ENCODE data around the gene UNC45B. TPM values are rescaled to one million over a fixed set of nuclear protein-coding genes. Genes with fewer than 3 reads are reported as not detected.

UNC45B gene
- total and polyA plus RNA-seq, 2 of the 8 experiments (the other 6 are each of a cell fraction or from before 2014, with no cell fraction given), result 0.06 to 0.15 TPM

DNA sequence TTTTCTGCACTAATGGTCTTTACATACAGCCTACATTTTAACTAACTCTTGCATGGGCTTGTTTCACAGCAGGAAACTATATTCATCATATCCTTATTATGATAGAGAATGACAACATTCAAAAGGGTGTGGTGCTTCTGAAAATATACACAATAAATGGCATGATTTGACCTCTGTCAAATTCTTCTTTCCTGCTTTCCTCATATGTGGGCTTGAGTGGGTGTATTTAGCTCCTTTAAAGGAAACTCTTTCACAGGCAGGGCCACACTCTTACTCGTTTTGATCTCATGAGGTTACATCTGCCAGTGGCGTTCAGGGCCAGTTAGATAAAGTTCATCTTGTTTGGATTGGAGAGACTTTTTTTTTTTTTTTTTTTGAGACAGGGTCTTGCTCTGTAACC lies 40.5 kb downstream of the UNC45B start:
- Histone ChIP-seq H3K4me2 (ENCODE audit: insufficient read depth in 1 of 2, low read depth in 2 of 2, low read length in 2 of 2) (no peak overlapping the region), H3K4me1 (replicated peaks in 1 of 4; ENCODE audit: control insufficient read depth in 3 of 4, insufficient read depth in 4 of 4, low read length in 3 of 4) (no peaks in the 10 kb centered on the region), H2BK5ac (ENCODE audit: low read depth, low read length) (no peak overlapping the region), H3K4me3 (ENCODE audit: extremely low read depth in 1 of 4, insufficient read depth in 2 of 4, low read depth in 3 of 4, low read length in 4 of 4) (no peak overlapping the region), H3K27me3 (replicated peaks in 1 of 4; ENCODE audit: control insufficient read depth in 3 of 4, extremely low read depth in 1 of 4, insufficient read depth in 3 of 4, low read length in 3 of 4) (no peaks in the 10 kb centered on the region), H3K18ac (ENCODE audit: extremely low read depth, low read length) (no peak overlapping the region), H3K79me2 (ENCODE audit: control insufficient read depth in 1 of 2, insufficient read depth in 2 of 2, low read length in 2 of 2) (no peaks in the 10 kb centered on the region), H3K4ac (replicated peaks; ENCODE audit: insufficient read length, low read depth, low read length) (no peak overlapping the region), H4K8ac (ENCODE audit: extremely low read depth, insufficient read depth, low read length) (no peak overlapping the region), H3K27ac (ENCODE audit: low read depth, low read length) (no peak overlapping the region), H4K20me1 (replicated peaks in 1 of 2; ENCODE audit: control insufficient read depth in 1 of 2, insufficient read depth in 2 of 2, low read length in 2 of 2) (no peaks in the 10 kb centered on the region), H3K79me1 (ENCODE audit: low read depth, low read length) (no peaks in the 10 kb centered on the region), H4K91ac (replicated peaks; ENCODE audit: insufficient read length, low read length) (no peak overlapping the region), H2BK12ac (ENCODE audit: low read depth, low read length) (no peak overlapping the region), H3K9ac (replicated peaks in 1 of 4; ENCODE audit: extremely low read depth in 1 of 4, low read depth in 3 of 4, low read length in 3 of 4) (no peak overlapping the region), H3K23me2 (ENCODE audit: low read depth, low read length) (no peaks in the 10 kb centered on the region), H3K36me3 (ENCODE audit: control insufficient read depth in 2 of 4, insufficient read depth in 4 of 4, low read length in 3 of 4) (no peaks in the 10 kb centered on the region), H3K23ac (ENCODE audit: insufficient read length) (no peak overlapping the region), H3K56ac (replicated peaks; ENCODE audit: insufficient read length, low read depth, low read length) (no peak overlapping the region), H2AK5ac (ENCODE audit: low read depth, low read length) (no peak overlapping the region), H4K5ac (ENCODE audit: insufficient read length, low read depth, low read length) (no peak overlapping the region), H3K9me3 (ENCODE audit: insufficient read depth in 2 of 2, low read depth in 1 of 2, low read length in 1 of 2) (no peaks in the 10 kb centered on the region), H2BK20ac (ENCODE audit: low read length) (no peak overlapping the region), H3K14ac (ENCODE audit: insufficient read length) (no peak overlapping the region), H2BK120ac (replicated peaks; ENCODE audit: low read depth, low read length) (no peak overlapping the region), H2BK15ac (ENCODE audit: low read length) (no peak overlapping the region), H2AFZ (ENCODE audit: low read length) (no peak overlapping the region)
- WGBS, 2 experiments (ENCODE audit: extremely low coverage in 1 of 2, insufficient coverage in 1 of 2, insufficient read length in 1 of 2, insufficient replicate concordance in 2 of 2, low coverage in 1 of 2, low lambda C conversion rate in 2 of 2, missing lambda C conversion rate in 1 of 2), result 77% methylated on average over 2 of the region's 2 CpGs; no CpG with 5 or more reads in 1 of the 2 experiments
- POLR2A ChIA-PET (ENCODE audit: partially characterized antibody), result no interaction called here
- DNase-seq (ENCODE audit: low read depth in 1 of 2, low spot score in 2 of 2) (no peak), FAIRE-seq (no peak)
- CTCF ChIA-PET (ENCODE audit: partially characterized antibody), result interaction anchor here (0.6 to 0.7 kb wide), 2 partner anchors 299 to 351 kb away, joined by 3 to 4 read pairs; no protein-coding TSS in a partner anchor
- TF ChIP-seq POLR2A (IDR thresholded peaks at IDR 0.05; ENCODE audit: control extremely low read depth in 1 of 2, low read depth in 2 of 2, low read length in 2 of 2) (no peak), CHD1 (IDR thresholded peaks at IDR 0.05; ENCODE audit: low read depth, low read length) (no peak), RXRA (IDR thresholded peaks at IDR 0.05; ENCODE audit: insufficient read depth, low read depth, low read length) (no peak), YY1 (IDR thresholded peaks at IDR 0.05; ENCODE audit: low read depth, low read length) (no peak), JUND (IDR thresholded peaks at IDR 0.05; ENCODE audit: low read length) (no peak), ZNF274 (IDR thresholded peaks at IDR 0.05; ENCODE audit: borderline replicate concordance, extremely low read depth, low read length) (no peak), GABPA (IDR thresholded peaks at IDR 0.05; ENCODE audit: borderline replicate concordance, insufficient read depth, low read length) (no peak), RFX5 (IDR thresholded peaks at IDR 0.05; ENCODE audit: borderline replicate concordance, low read depth, low read length) (no peak), KDM1A (IDR thresholded peaks at IDR 0.05; ENCODE audit: borderline replicate concordance, low read length) (no peak), KDM4A (IDR thresholded peaks at IDR 0.05; ENCODE audit: low read depth, low read length, severe bottlenecking) (no peak)
- TF ChIP-seq, protein P1, sequence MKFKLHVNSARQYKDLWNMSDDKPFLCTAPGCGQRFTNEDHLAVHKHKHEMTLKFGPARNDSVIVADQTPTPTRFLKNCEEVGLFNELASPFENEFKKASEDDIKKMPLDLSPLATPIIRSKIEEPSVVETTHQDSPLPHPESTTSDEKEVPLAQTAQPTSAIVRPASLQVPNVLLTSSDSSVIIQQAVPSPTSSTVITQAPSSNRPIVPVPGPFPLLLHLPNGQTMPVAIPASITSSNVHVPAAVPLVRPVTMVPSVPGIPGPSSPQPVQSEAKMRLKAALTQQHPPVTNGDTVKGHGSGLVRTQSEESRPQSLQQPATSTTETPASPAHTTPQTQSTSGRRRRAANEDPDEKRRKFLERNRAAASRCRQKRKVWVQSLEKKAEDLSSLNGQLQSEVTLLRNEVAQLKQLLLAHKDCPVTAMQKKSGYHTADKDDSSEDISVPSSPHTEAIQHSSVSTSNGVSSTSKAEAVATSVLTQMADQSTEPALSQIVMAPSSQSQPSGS (IDR thresholded peaks at IDR 0.05; ENCODE audit: low read length), result no peak
- TF ChIP-seq, protein P2, sequence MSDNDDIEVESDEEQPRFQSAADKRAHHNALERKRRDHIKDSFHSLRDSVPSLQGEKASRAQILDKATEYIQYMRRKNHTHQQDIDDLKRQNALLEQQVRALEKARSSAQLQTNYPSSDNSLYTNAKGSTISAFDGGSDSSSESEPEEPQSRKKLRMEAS (IDR thresholded peaks at IDR 0.05), result no peak
- TF ChIP-seq, protein P3, sequence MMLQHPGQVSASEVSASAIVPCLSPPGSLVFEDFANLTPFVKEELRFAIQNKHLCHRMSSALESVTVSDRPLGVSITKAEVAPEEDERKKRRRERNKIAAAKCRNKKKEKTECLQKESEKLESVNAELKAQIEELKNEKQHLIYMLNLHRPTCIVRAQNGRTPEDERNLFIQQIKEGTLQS (IDR thresholded peaks at IDR 0.05; ENCODE audit: insufficient read depth, low read depth, low read length), result no peak
